ENCODE data around the gene SEC24C. TPM values are rescaled to one million over a fixed set of nuclear protein-coding genes. Genes with fewer than 3 reads are reported as not detected.

SEC24C gene
- total and polyA plus RNA-seq, 8 donors = 23.3 to 42.5 (median 32.8) TPM

DNA sequence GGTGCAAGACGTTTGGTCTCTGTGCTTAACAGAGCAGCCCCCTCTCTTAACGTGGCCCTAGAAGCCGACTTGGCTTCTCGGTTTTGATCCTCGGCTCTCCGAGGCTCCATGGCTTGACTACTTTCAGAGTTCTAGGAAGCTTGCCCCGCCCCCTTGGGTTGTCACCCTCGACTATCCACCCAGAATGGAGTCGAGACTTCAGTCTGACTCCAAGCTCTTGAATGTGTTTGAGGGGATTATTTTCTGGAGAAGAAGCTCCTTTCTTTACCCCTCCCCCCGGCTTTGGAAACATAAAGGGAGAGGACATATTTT lies 448 bp downstream of the SEC24C start:
- FAIRE-seq = no peak

DNA sequence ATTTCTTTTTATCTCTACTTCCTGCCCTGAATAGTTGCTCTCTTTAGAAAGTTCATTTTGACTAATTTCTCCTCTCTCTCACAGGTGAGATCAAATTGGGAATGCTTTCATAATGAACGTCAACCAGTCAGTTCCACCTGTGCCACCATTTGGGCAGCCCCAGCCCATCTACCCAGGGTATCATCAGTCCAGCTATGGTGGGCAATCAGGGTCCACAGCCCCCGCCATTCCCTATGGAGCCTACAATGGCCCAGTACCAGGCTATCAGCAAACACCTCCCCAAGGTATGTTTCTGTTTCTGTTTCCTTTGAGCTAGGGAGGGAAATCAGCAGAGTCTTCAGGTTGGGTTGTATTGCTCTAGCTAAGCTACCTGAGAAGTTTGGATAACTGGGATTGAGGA lies 2.5 kb downstream of the SEC24C start:
- 76 to 82% methylated on average over 2 of the region's 2 CpGs for WGBS, 2 donors
- TF ChIP-seq, protein P1, sequence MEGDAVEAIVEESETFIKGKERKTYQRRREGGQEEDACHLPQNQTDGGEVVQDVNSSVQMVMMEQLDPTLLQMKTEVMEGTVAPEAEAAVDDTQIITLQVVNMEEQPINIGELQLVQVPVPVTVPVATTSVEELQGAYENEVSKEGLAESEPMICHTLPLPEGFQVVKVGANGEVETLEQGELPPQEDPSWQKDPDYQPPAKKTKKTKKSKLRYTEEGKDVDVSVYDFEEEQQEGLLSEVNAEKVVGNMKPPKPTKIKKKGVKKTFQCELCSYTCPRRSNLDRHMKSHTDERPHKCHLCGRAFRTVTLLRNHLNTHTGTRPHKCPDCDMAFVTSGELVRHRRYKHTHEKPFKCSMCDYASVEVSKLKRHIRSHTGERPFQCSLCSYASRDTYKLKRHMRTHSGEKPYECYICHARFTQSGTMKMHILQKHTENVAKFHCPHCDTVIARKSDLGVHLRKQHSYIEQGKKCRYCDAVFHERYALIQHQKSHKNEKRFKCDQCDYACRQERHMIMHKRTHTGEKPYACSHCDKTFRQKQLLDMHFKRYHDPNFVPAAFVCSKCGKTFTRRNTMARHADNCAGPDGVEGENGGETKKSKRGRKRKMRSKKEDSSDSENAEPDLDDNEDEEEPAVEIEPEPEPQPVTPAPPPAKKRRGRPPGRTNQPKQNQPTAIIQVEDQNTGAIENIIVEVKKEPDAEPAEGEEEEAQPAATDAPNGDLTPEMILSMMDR (IDR thresholded peaks at IDR 0.05) = no peak
- no peak overlapping the region for H3K4me3 ChIP-seq
- intact Hi-C loops (cut with DNase I) = no loop called here
- ATAC-seq (no peak), FAIRE-seq (no peak), DNase-seq (no peak)
- no peaks in the 10 kb centered on the region for H3K27me3 ChIP-seq
- no peaks in the 10 kb centered on the region for H3K9me3 ChIP-seq
- no peak overlapping the region for H3K27ac ChIP-seq
- peaks cover 5 to 35% (median 9%) of the 10 kb centered on the region in 3 donors for H3K4me1 ChIP-seq
- H3K36me3 ChIP-seq = peaks cover 3 to 21% (median 12%) of the 10 kb centered on the region in 3 donors

More for the DNA sequence above, 448 bp downstream of the SEC24C start:
- Histone ChIP-seq H3K36me3 (peaks cover 0 to 21% (median 8%) of the 10 kb centered on the region in 3 donors), H3K27ac (peak overlapping the region; percentile 78 to 94 (median 90)), H3K4me1 (peaks cover 5 to 30% (median 9%) of the 10 kb centered on the region in 3 donors), H3K9me3 (no peaks in the 10 kb centered on the region), H3K4me3 (peak overlapping the region; percentile 84 to 90 (median 88)), H3K27me3 (no peaks in the 10 kb centered on the region)
- 0 to 1% methylated on average over 10 of the region's 10 CpGs for WGBS, 2 donors
- peak in 2 of 6 donors; percentile 50 to 61 for DNase-seq
- peak; percentile 19 to 62 (median 44) for ATAC-seq
- TF ChIP-seq, protein P1 (IDR thresholded peaks at IDR 0.05) = no peak
- intact Hi-C loops (cut with DNase I) = no loop called here

DNA sequence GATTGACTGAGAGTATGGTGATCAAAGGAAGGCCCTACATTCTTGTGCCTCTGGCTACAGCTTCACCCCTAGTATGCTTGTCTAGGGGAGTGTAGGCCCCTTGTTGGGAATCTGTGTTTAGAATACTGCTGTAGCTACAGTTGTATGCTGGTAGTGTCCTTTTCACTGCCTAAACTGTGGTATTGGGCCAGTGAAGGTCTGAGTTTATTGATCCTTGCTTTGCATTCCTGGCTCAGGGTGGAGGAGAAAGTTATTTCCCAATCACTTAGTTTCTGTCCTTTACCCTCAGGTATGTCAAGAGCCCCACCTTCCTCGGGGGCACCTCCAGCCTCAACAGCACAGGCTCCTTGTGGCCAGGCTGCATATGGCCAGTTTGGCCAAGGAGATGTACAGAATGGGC lies 6.6 kb downstream of the SEC24C start:
- Histone ChIP-seq H3K36me3 (peaks cover 3 to 41% (median 25%) of the 10 kb centered on the region in 3 donors), H3K4me3 (no peak overlapping the region), H3K9me3 (no peaks in the 10 kb centered on the region), H3K27ac (no peak overlapping the region), H3K4me1 (peaks cover 0 to 17% (median 0%) of the 10 kb centered on the region in 3 donors), H3K27me3 (no peaks in the 10 kb centered on the region)
- FAIRE-seq (no peak), DNase-seq (no peak), ATAC-seq (no peak)
- 62 to 67% methylated on average over 1 of the region's 1 CpG for WGBS, 2 donors
- TF ChIP-seq, protein P1 (IDR thresholded peaks at IDR 0.05) = no peak
- intact Hi-C loops (cut with DNase I) = no loop called here

DNA sequence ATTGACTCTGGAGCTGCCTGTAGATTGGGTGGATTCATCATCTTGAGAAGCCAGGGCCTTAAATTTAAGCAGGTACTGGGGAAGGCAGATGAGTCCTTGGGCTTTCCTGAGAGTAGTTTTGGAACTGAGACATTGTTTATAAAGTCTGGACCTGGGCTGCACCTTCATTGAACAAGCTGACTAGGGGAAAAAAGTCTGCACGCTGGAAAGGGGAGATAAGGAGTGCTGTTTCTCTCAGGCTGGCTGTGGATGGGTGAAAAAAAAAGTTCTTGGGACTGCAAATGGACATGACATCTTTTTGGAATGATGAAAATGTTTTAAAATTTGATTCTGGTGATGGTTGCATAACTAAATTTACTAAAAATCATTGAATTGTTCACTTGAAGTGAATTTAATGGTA lies 12.0 kb downstream of the SEC24C start:
- H3K4me3 ChIP-seq = no peak overlapping the region
- FAIRE-seq (no peak), ATAC-seq (no peak), DNase-seq (no peak)
- H3K4me1 ChIP-seq = no peaks in the 10 kb centered on the region
- H3K27ac ChIP-seq = no peak overlapping the region
- TF ChIP-seq, protein P1 (IDR thresholded peaks at IDR 0.05) = no peak
- intact Hi-C loops (cut with DNase I) = no loop called here
- 17 to 21% methylated on average over 1 of the region's 1 CpG for WGBS, 2 donors
- H3K27me3 ChIP-seq = no peaks in the 10 kb centered on the region
- no peaks in the 10 kb centered on the region for H3K9me3 ChIP-seq
- H3K36me3 ChIP-seq = peaks cover 8 to 38% (median 25%) of the 10 kb centered on the region in 3 donors

DNA sequence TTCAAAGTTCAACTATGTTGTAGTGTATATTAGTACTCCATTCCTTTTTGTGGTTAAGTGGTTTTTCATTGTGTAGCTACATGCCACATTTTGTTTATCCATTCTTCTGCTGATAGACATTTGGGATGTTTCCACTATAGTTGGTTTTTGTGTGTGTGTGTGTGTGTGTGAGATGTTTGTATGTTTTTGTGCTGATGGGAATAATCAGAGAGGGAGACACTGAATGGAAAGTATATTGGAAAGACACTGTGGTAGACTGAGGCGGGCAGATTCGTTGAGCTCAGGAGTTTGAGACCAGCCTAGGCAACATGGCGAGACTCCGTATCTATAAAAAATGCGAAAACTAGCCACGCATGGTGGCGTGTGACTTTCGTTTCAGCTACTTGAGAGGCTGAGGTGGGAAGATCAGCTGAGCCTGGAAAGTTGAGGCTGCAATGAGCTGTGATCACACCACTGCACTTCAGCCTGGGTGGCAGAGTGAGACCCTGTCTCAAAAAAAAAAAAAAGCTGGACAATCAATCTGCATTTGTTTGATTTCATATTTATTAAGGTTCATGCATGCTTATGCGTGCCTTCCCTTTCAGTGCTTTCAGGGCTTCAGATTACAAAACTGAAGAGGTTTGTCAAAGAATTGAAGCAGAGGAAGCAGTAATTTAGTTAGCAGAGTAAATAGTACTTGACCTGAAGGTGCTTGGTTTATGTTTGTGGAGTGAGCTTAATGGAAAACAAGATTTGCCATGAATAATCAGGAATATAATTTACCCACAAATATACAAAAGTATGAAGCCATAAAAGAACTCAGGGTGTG lies 14.7 kb downstream of the SEC24C start:
- Histone ChIP-seq H3K36me3 (peaks cover 5 to 46% (median 21%) of the 10 kb centered on the region in 3 donors), H3K4me3 (no peak overlapping the region), H3K27me3 (no peaks in the 10 kb centered on the region), H3K27ac (no peak overlapping the region), H3K4me1 (no peaks in the 10 kb centered on the region), H3K9me3 (no peaks in the 10 kb centered on the region)
- FAIRE-seq (no peak), DNase-seq (no peak), ATAC-seq (no peak)
- intact Hi-C loops (cut with DNase I) = no loop called here
- WGBS, 2 donors = 89 to 93% methylated on average over 9 of the region's 9 CpGs
- TF ChIP-seq, protein P1 (IDR thresholded peaks at IDR 0.05) = no peak
